GM12875 (cell line): ENCODE measurements around the gene PRSS21.

ENCODE experiments used
- H3K4me3 ChIP-seq: one replicate; pipeline ENCODE4 v1.5.1; 2011; ENCODE audit warnings: low read depth, low read length, control low read depth
- TF ChIP-seq, protein P1 (sequence below): IDR thresholded peaks from 2 replicates; pipeline ENCODE4 v1.5.1; 2011; ENCODE audit warnings: low read depth, mild to moderate bottlenecking, control low read depth, inconsistent platforms, low read length, moderate library complexity, borderline replicate concordance; ENCODE audit not compliant: insufficient read depth

The PRSS21 gene

DNA sequence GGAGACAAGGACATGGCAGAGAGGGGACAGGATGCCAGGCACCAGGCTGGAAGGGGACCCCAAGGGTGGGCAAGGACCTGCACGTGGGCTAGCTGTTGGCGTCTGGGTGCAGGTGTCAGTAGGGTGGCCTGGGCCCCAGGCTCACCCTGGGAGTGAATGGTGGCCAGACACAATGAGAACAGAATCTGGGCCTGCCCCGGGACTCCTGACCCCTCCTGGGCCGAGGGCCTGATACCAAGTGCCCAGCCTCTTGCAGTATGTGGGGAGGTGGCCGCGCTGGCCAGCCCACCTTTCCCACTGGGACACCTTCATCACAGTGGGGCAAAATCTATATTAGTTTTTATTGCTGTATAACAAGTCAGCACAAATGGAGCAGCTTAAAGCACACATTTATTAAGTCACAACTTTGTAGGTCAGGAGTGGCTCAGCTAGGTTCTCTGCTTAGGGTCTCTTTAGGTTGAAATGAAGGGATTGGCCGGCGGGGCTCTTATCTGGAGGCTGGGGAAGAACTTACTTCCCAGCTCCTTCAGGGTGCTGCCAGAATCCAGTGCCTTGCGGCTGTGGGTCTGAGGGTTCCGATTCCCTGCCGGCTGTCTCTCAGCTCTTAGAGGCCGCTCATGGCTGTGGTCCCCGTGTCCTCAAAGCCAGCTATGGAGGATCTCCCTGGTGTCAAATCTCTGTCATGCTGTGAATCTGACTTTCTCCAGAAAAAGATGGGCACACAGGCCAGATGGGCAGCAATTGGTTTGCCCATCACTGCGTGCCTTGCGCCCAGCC lies 33.3 kb upstream of the PRSS21 start:
- TF ChIP-seq, protein P1, sequence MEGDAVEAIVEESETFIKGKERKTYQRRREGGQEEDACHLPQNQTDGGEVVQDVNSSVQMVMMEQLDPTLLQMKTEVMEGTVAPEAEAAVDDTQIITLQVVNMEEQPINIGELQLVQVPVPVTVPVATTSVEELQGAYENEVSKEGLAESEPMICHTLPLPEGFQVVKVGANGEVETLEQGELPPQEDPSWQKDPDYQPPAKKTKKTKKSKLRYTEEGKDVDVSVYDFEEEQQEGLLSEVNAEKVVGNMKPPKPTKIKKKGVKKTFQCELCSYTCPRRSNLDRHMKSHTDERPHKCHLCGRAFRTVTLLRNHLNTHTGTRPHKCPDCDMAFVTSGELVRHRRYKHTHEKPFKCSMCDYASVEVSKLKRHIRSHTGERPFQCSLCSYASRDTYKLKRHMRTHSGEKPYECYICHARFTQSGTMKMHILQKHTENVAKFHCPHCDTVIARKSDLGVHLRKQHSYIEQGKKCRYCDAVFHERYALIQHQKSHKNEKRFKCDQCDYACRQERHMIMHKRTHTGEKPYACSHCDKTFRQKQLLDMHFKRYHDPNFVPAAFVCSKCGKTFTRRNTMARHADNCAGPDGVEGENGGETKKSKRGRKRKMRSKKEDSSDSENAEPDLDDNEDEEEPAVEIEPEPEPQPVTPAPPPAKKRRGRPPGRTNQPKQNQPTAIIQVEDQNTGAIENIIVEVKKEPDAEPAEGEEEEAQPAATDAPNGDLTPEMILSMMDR = no peak
- H3K4me3 ChIP-seq = no peak overlapping the region

DNA sequence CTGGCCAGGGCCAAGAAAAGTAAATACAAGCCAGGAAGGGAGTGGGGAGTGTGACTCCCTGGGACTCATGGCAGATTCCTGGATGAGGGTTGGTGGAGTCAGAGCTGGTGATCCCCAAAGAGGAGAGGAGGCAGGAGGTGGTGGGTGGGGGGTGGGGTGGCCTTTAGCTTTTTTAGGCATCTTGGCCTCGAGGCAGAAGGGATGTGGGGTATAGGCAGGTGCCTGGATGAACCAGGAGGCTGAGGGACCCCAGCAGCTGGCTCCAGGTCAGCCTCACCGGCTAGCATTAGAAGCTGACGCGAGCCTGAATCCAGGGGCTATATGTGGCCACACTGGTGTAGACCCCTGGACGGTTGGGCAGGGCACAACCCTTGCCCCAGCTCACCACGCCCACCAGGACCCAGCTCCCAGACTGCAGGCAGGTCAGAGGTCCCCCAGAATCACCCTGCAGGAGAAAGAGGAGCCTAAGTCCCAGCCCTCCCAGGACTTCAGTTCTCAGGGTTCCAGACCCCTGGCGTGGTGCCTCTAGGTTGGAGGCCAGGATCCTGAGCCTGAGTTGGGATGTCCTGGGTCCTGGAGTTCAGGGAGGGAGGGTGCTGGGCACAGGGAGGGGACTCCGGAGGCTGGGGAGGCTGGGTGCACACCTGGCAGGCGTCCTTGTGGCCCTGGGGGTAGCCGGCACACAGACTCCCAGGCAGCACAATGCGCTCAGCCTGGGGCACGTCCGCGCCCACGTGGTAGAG lies 32.5 kb upstream of the PRSS21 start:
- no peak overlapping the region for H3K4me3 ChIP-seq
- TF ChIP-seq, protein P1 = no peak

DNA sequence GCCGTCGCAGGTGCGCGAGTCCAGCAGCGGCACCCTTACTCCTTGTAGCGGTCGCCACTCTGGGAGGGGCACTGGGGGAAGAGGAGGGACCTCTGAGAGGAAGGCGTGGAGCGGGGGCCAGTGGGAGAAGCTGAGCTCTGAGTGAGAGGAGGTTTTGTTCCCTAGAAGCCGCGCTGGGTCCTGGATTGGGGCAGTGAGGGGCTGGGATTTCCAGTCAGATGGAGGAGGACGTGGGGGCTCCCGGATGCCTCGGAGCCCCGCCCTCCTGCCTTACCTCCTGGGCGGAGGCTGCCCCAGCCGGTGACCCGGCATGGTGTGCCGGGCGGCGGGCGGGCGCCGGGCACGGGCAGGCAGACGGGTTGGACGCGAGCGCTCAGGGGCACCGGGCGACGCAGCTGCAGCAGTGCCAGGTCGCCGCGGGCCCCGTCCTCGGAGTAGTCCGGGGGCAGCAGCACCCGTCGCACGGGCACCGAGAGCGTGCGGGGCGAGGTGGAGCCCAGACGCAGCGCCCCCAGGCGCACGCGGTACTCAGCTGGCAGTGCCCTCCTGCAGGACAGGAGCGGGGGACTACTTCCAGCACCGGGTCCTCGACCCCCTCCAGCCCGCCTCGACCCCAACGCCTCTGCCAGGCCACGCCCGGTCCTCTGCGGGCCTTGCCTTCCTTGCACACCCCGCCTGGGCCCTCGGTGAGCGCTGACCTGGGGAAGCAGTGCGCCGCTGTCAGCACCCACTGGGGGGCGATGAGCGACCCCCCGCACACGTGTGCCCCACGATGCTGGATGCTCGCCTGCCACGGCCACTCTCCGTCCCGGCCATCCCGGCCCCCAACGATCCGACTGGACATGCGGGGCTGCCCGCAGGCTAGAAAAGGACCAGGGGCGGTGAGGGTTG lies 31.7 kb upstream of the PRSS21 start:
- TF ChIP-seq, protein P1 = peak; percentile 30; the same call in 1 of the 2 replicates
- H3K4me3 ChIP-seq = peak overlapping the region; percentile 4

DNA sequence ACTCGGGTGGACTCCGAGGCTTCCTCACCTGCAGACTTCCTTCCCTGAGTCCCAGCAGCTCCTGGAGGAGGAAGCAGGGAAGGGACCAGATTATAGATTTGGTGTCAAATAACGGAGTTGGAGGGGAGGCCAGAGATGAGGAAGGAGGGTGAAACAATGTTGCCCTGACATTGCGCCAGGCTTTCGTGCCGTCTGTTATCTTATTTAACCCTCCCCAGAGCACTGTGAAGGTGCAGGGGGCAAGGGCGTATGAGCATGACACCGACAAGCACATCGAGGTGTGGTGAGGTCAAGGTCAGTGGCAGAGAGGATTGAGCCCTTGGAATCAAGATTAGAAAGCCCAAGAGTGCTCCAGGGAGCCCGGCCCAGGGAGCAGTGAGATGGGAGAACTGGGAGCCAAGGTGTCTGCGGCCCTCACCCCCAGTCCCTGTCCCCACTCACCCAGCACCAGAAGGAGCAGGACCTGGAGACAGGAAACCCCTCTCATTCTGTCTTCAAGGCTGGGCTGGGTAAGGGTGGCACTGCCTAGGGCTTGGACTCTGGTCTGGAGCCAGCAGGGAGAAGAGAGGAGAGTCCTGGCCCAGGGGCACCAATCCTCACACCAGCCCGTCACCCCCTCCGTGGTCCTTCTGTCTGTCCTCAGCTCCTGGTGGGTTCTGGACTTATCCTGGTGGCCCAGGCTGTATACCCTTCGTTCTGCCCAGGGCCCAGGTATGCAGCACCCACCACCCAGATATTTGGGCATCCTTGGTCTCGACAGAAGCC lies 30.8 kb upstream of the PRSS21 start:
- TF ChIP-seq, protein P1 = no peak
- H3K4me3 ChIP-seq = no peak overlapping the region

DNA sequence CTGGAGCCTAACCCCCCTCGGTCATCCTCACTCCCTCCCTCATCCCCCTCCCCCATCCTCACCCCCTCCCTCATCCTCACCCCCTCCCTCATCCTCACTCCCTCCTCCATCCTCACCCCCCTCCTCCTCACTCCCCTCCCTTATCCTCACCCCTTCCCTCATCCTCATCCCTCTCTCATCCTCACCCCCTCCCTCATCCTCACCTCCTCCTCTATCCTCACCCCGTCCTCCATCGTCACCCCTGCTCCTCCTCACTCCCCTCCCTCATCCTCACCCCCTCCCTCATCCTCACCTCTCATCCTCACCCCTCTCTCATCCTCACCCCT lies 30.2 kb upstream of the PRSS21 start:
- TF ChIP-seq, protein P1 = no peak
- no peak overlapping the region for H3K4me3 ChIP-seq

DNA sequence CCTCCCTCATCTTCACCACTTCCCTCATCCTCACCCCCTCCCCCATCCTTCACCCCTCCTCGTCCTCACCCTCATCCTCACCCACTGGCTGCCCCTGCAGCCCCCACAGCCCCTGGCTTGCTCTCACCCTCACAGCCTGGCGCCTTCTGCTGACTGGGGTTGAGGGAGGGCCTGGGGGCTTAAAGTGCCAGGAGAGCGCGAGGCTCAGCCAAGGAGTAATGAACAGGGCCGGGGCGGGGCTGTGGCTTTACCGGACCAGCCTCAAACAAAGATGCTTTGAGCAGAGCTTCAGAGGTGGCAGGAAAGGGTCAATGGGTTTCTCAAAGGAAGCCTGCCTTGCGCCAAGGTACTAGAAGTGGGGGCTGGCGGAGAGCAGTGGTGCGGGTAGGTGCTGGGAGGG lies 29.6 kb upstream of the PRSS21 start, which contains the start of gene PRSS33:
PRSS33 (minus strand) TSS at position 155 of the 400 bp plus-strand sequence. CDS start 1,013 bp downstream, outside the sequence.
- TF ChIP-seq, protein P1 = no peak
- no peak within 1 kb of the TSS for H3K4me3 ChIP-seq
